ENCODE measurements around the gene PANK1. TPM values are rescaled to one million over a fixed set of nuclear protein-coding genes. Genes with fewer than 3 reads are reported as not detected.

PANK1 gene
- total and polyA plus RNA-seq, 2 of the 4 experiments (the other 2 are of a cell fraction) = 3.0 to 8.8 TPM

GRCh38 chr10:89574368-89574767 lies 70.7 kb downstream of the PANK1 start:
- DNase-seq = no peak
- Histone ChIP-seq H2BK15ac (ENCODE audit: low read depth, low read length) (no peak overlapping the region), H3K18ac (ENCODE audit: low read depth, low read length) (peak overlapping the region; percentile 27; the same call in 1 of the 2 replicates), H4K91ac (ENCODE audit: insufficient read depth, low read depth, low read length) (0 out of 2 replicates have a peak overlapping the region, but pooled peaks have one; percentile 6), H3K4ac (ENCODE audit: low read depth, low read length) (peak overlapping the region; percentile 31; the same call in 1 of the 2 replicates), H3K79me1 (ENCODE audit: low read depth in 1 of 2, low read length in 2 of 2) (no peaks in the 10 kb centered on the region), H3K9ac (ENCODE audit: low read depth, low read length) (no peak overlapping the region), H2AK9ac (replicated peaks; ENCODE audit: low read depth, low read length, poor library complexity) (no peak overlapping the region), H2BK20ac (ENCODE audit: low read depth, low read length) (peak overlapping the region; percentile 62), H3K23ac (ENCODE audit: low read depth, low read length) (no peak overlapping the region), H3K36me3 (ENCODE audit: control insufficient read depth, insufficient read depth, low read length) (no peaks in the 10 kb centered on the region), H3K4me1 (ENCODE audit: control insufficient read depth, insufficient read depth, low read length) (peaks cover 3% of the 10 kb centered on the region; the same call in 1 of the 2 replicates), H3K56ac (ENCODE audit: extremely low read depth, insufficient read depth, low read length) (no peak overlapping the region), H3K14ac (replicated peaks; ENCODE audit: low read depth, low read length) (peak overlapping the region; percentile 63), H2BK120ac (ENCODE audit: low read depth, low read length) (peak overlapping the region; percentile 42), H2AFZ (replicated peaks; ENCODE audit: low read length, poor library complexity) (no peak overlapping the region), H2AK5ac (ENCODE audit: low read depth, low read length) (peak overlapping the region; percentile 42; the same call in 1 of the 2 replicates), H3K9me3 (ENCODE audit: control insufficient read depth, insufficient read depth, low read length) (0 out of 2 replicates have a peak, but pooled peaks cover 6% of the 10 kb centered on the region), H4K20me1 (ENCODE audit: insufficient read depth, low read length) (no peaks in the 10 kb centered on the region), H3K4me2 (ENCODE audit: low read depth, low read length) (no peak overlapping the region), H2BK5ac (ENCODE audit: low read depth, low read length, poor library complexity, severe bottlenecking) (peak overlapping the region; percentile 15), H3K9me1 (ENCODE audit: insufficient read depth, low read length) (no peaks in the 10 kb centered on the region), H3K27me3 (ENCODE audit: control insufficient read depth, insufficient read depth, low read length) (no peaks in the 10 kb centered on the region), H3K27ac (ENCODE audit: insufficient read depth, low read length) (no peak overlapping the region), H4K5ac (ENCODE audit: low read depth, low read length) (no peak overlapping the region), H4K8ac (ENCODE audit: low read depth in 2 of 2, low read length in 2 of 2) (no peak overlapping the region), H3K4me3 (ENCODE audit: insufficient read depth, low read depth, low read length) (no peak overlapping the region)
- dilution Hi-C loops (cut with HindIII; ENCODE audit: low sequenced_read_pairs, unreplicated experiment) (no loop called here), intact Hi-C loops (cut with micrococcal nuclease) (no loop called here), in situ Hi-C loops (cut with MboI; ENCODE audit: low sequenced_read_pairs) (no loop called here)
- no CpG with 5 or more reads among the region's 1 CpG for WGBS, 2 experiments (ENCODE audit: extremely low coverage in 2 of 2, insufficient read length in 1 of 2)
- no TSS peak for BruUV-seq (replicated peaks)
- TF ChIP-seq SMC3 (IDR thresholded peaks at IDR 0.05; ENCODE audit: low read depth, low read length) (no peak), CHD1 (IDR thresholded peaks at IDR 0.05; ENCODE audit: low read depth, low read length) (no peak), NFE2L2 (IDR thresholded peaks at IDR 0.05; ENCODE audit: low read depth, low read length) (no peak), POLR2A (IDR thresholded peaks at IDR 0.05; ENCODE audit: low read depth, low read length) (no peak), MAZ (IDR thresholded peaks at IDR 0.05; ENCODE audit: borderline replicate concordance, low read depth, low read length) (no peak), ELK1 (IDR thresholded peaks at IDR 0.05; ENCODE audit: borderline replicate concordance, low read depth, low read length) (no peak), BHLHE40 (IDR thresholded peaks at IDR 0.05; ENCODE audit: low read depth, low read length) (no peak), CEBPB (IDR thresholded peaks at IDR 0.05; ENCODE audit: low read depth, low read length) (no peak), RFX5 (IDR thresholded peaks at IDR 0.05; ENCODE audit: low read depth, low read length) (no peak), RCOR1 (IDR thresholded peaks at IDR 0.05; ENCODE audit: insufficient replicate concordance, low read length) (no peak), MAFK (IDR thresholded peaks at IDR 0.05; ENCODE audit: low read depth, low read length) (no peak), FOS (IDR thresholded peaks at IDR 0.05; ENCODE audit: low read depth, low read length) (no peak), CTCF (conservative IDR thresholded peaks at IDR 0.05; ENCODE audit: low read depth, low read length) (no peak), RAD21 (IDR thresholded peaks at IDR 0.05; ENCODE audit: low read length) (no peak), USF2 (IDR thresholded peaks at IDR 0.05; ENCODE audit: low read depth, low read length) (no peak), MXI1 (IDR thresholded peaks at IDR 0.05; ENCODE audit: borderline replicate concordance, low read depth, low read length) (no peak)
- ATAC-seq (ENCODE audit: low read depth) = no peak; the same call in 1 of the 2 replicates
- POLR2A ChIA-PET (ENCODE audit: unreplicated experiment) = no interaction called here
- CTCF ChIA-PET = no interaction called here

All from IMR-90 (cell line).